ENCODE data around the gene ARHGEF39. TPM values are rescaled to one million over a fixed set of nuclear protein-coding genes. Genes with fewer than 3 reads are reported as not detected.

ARHGEF39 gene
- total and polyA plus RNA-seq, 9 of the 15 experiments (the other 6 are each of a cell fraction or from before 2014, with no cell fraction given), result 2.8 to 21.7 (median 12.9) TPM

DNA sequence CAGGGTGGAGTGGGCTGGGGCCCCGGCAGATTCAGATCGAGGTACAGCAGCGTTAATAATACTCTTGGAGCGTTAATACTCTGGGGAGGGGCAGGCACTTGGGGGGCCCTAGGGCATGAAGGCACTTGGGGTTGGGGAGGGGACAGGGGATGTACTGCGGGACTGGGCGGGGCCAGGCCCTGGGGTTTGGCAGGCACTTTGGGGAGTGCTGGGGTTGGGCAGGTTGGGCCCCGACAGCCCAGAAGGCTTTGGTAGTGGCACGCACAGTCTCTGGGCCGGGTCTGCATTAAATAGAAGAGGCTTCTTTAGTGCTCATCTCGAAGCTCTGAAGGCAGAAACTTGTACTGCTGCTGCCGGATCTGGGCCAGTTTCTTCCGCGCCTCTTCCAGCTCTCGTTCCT is 32.5 kb upstream of the ARHGEF39 start:
- no peak for FAIRE-seq
- no peak for DNase-seq (ENCODE audit: extremely low read depth in 1 of 4, low spot score in 3 of 4)
- H3K36me3 ChIP-seq (ENCODE audit: control insufficient read depth, insufficient read depth, low read length), result peaks cover 67% of the 10 kb centered on the region
- H3K4me2 ChIP-seq (ENCODE audit: insufficient read depth, low read length), result no peak overlapping the region
- TF ChIP-seq NFXL1 (CRISPR knock-in tag; IDR thresholded peaks at IDR 0.05) (no peak), KDM1A (IDR thresholded peaks at IDR 0.05) (no peak), ZFP30 (CRISPR knock-in tag; IDR thresholded peaks at IDR 0.05; ENCODE audit: borderline replicate concordance) (no peak), ZKSCAN1 (IDR thresholded peaks at IDR 0.05; ENCODE audit: low read depth, low read length) (no peak), EP300 (IDR thresholded peaks at IDR 0.05; ENCODE audit: low read length) (no peak)
- BruUV-seq (replicated peaks), result TSS peak; percentile 89
- no peak overlapping the region for H3K4me3 ChIP-seq
- no peak; the same call in 2 of the 3 replicates for ATAC-seq
- H2AFZ ChIP-seq (ENCODE audit: low read depth, low read length), result no peak overlapping the region
- H3K27me3 ChIP-seq (ENCODE audit: control insufficient read depth in 2 of 2, insufficient read depth in 2 of 2, low read length in 2 of 2), result no peaks in the 10 kb centered on the region
- POLR2A ChIA-PET, result interaction anchor here (0.6 to 1.9 kb wide), 4 partner anchors 10 to 48 kb away, joined by 3 to 8 read pairs (median 3); partner anchors contain the start of genes CCDC107 and RMRP
- 85% methylated on average over 7 of the region's 14 CpGs for WGBS (ENCODE audit: insufficient coverage, low coverage, missing lambda C conversion rate)
- H4K20me1 ChIP-seq (replicated peaks; ENCODE audit: control insufficient read depth, insufficient read depth, low read length), result no peaks in the 10 kb centered on the region
- H3K9ac ChIP-seq (ENCODE audit: insufficient read depth in 1 of 2, low read depth in 2 of 2, low read length in 2 of 2), result no peak overlapping the region
- no peaks in the 10 kb centered on the region for H3K79me2 ChIP-seq (ENCODE audit: control insufficient read depth, insufficient read depth, low read length)
- CTCF ChIA-PET (ENCODE audit: low intra/inter-chr PET ratio), result no interaction called here
- intact Hi-C loops (cut with micrococcal nuclease), result loop anchor here (2.0 to 5.0 kb wide), 2 partner anchors 31 to 40 kb away; partner anchors contain the start of genes CCDC107 and RMRP
- no peaks in the 10 kb centered on the region; a peak in 2 of 5 replicates for H3K4me1 ChIP-seq (replicated peaks in 1 of 2; ENCODE audit: control insufficient read depth in 2 of 2, insufficient read depth in 2 of 2, low read length in 2 of 2)
- no peaks in the 10 kb centered on the region for H3K9me1 ChIP-seq (ENCODE audit: control insufficient read depth, insufficient read depth, low read length)
- H3K9me3 ChIP-seq (replicated peaks; ENCODE audit: control insufficient read depth, insufficient read depth, low read depth, low read length), result no peaks in the 10 kb centered on the region
- in situ Hi-C loops (cut with MboI), result no loop called here
- no peak overlapping the region for H3K27ac ChIP-seq (ENCODE audit: extremely low read depth, low read depth, low read length)

DNA sequence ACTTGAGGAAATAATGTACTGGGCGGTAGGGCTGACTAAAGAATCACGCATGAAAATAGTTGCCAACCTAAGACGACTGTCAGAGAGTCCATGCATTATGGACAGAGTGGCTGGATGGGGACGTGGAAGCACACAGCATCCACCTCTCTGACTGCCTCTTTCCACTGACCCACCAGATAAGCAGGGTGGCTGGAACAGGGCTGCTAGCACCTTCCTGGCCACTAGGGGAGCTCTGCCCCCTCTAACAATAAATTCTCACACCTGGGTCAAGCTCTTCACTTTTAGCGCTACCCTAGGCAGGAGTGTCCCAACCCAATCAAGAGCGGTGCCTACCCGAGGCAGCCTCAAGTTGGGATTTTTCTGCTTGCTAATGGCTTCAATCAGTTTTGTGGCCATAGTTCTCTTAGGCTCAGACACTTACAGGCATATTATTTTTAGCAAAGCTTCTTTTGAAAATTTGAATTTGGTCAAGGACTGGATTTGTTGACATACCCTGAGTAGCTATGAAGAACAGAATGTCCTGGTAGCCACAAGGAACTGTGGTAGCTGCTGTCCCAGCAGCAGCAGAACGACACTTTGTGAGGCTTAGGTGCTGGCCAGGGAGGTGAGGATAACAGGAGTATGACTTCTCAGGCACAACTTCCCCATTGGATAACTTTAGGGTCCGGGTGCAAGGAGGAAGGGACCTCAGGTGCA is 31.7 kb upstream of the ARHGEF39 start:
- intact Hi-C loops (cut with micrococcal nuclease), result loop anchor here (2.0 to 5.0 kb wide), 2 partner anchors 32 to 39 kb away; partner anchors contain the start of genes CCDC107 and RMRP
- ATAC-seq (peak; percentile 96), FAIRE-seq (peak; percentile 81), DNase-seq (ENCODE audit: extremely low read depth in 1 of 4, low spot score in 3 of 4) (peak; percentile 59 to 70 (median 69))
- Histone ChIP-seq H3K79me2 (ENCODE audit: control insufficient read depth, insufficient read depth, low read length) (no peaks in the 10 kb centered on the region), H3K9ac (ENCODE audit: insufficient read depth in 1 of 2, low read depth in 2 of 2, low read length in 2 of 2) (no peak overlapping the region), H3K27ac (ENCODE audit: extremely low read depth, low read depth, low read length) (no peak overlapping the region), H4K20me1 (replicated peaks; ENCODE audit: control insufficient read depth, insufficient read depth, low read length) (no peaks in the 10 kb centered on the region), H2AFZ (ENCODE audit: low read depth, low read length) (no peak overlapping the region), H3K27me3 (ENCODE audit: control insufficient read depth in 2 of 2, insufficient read depth in 2 of 2, low read length in 2 of 2) (no peaks in the 10 kb centered on the region), H3K9me1 (ENCODE audit: control insufficient read depth, insufficient read depth, low read length) (no peaks in the 10 kb centered on the region), H3K4me3 (no peak overlapping the region), H3K4me2 (ENCODE audit: insufficient read depth, low read length) (no peak overlapping the region), H3K4me1 (replicated peaks in 1 of 2; ENCODE audit: control insufficient read depth in 2 of 2, insufficient read depth in 2 of 2, low read length in 2 of 2) (no peaks in the 10 kb centered on the region; a peak in 3 of 5 replicates), H3K36me3 (ENCODE audit: control insufficient read depth, insufficient read depth, low read length) (peaks cover 60% of the 10 kb centered on the region), H3K9me3 (replicated peaks; ENCODE audit: control insufficient read depth, insufficient read depth, low read depth, low read length) (no peaks in the 10 kb centered on the region)
- no TSS peak for BruUV-seq (replicated peaks)
- ChIA-PET CTCF (ENCODE audit: low intra/inter-chr PET ratio) (no interaction called here), POLR2A (interaction anchor here (0.5 to 1.9 kb wide), 12 partner anchors 9 to 263 kb away, joined by 3 to 8 read pairs (median 3); partner anchors contain the start of genes CCDC107, CREB3, RMRP and TLN1)
- in situ Hi-C loops (cut with MboI), result no loop called here
- WGBS (ENCODE audit: insufficient coverage, low coverage, missing lambda C conversion rate), result 29% methylated on average over 9 of the region's 9 CpGs
- no peak for TF ChIP-seq CEBPG (CRISPR knock-in tag; IDR thresholded peaks at IDR 0.05)
- TF ChIP-seq CEBPG (tag; conservative IDR thresholded peaks at IDR 0.05 in 1 of 2, IDR thresholded peaks at IDR 0.05 in 1 of 2), result no peak
- TF ChIP-seq POLR2AphosphoS2 (IDR thresholded peaks at IDR 0.05; ENCODE audit: low read length), result peak; percentile 37; the same call in 1 of the 2 replicates
- no peak for TF ChIP-seq MEF2D (tag; conservative IDR thresholded peaks at IDR 0.05; ENCODE audit: low read depth)
- no peak for TF ChIP-seq GABPA (tag; conservative IDR thresholded peaks at IDR 0.05; ENCODE audit: low read depth)
- TF ChIP-seq STAT5B (CRISPR knock-in tag; IDR thresholded peaks at IDR 0.05), result no peak
- 0 out of 2 replicates have a peak, but pooled peaks have one; percentile 6 for TF ChIP-seq TCF3 (CRISPR knock-in tag; IDR thresholded peaks at IDR 0.05)
- TF ChIP-seq, protein P1, sequence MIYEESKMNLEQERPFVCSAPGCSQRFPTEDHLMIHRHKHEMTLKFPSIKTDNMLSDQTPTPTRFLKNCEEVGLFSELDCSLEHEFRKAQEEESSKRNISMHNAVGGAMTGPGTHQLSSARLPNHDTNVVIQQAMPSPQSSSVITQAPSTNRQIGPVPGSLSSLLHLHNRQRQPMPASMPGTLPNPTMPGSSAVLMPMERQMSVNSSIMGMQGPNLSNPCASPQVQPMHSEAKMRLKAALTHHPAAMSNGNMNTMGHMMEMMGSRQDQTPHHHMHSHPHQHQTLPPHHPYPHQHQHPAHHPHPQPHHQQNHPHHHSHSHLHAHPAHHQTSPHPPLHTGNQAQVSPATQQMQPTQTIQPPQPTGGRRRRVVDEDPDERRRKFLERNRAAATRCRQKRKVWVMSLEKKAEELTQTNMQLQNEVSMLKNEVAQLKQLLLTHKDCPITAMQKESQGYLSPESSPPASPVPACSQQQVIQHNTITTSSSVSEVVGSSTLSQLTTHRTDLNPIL (CRISPR knock-in tag; IDR thresholded peaks at IDR 0.05), result no peak
- TF ChIP-seq ARNT (IDR thresholded peaks at IDR 0.05), result no peak
